CD4-positive, alpha-beta T cell (primary cell): ENCODE measurements around the gene CCL17. TPM values are rescaled to one million over a fixed set of nuclear protein-coding genes. Genes with fewer than 3 reads are reported as not detected.

ENCODE experiments used
- ATAC-seq: fragments of 200-7000 bp; cut with Tn5 transposase; one replicate; pipeline ENCODE4 v1.10.0; 2022; ENCODE audit warnings: mild to moderate bottlenecking; ENCODE audit not compliant: poor library complexity
- CTCF ChIA-PET: fragments of 350-600 bp; sonication (Branson Sonifier 250); formaldehyde crosslinking; loops from one replicate; lab custom pipeline; 2021; ENCODE audit warnings: antibody characterized with exemption, inconsistent platforms; lab: Charles Lee
- POLR2A ChIA-PET: fragments of 350-600 bp; sonication (Branson Sonifier 250); formaldehyde crosslinking; loops from one replicate; lab custom pipeline; 2021; ENCODE audit warnings: antibody characterized with exemption, inconsistent platforms; lab: Charles Lee
- DNase-seq, 14 experiments: peaks; one replicate each; pipeline ENCODE4 v3.0.0-alpha.2; 2013 to 2020; ENCODE audit warnings: mixed read lengths in 2 of 14
- H3K27ac ChIP-seq, 2 donors: one replicate each; pipeline versions ENCODE4 v1.5.1 to v1.7.0; 2013; ENCODE audit warnings: low read length in 2 of 2, low read depth in 1 of 2, mild to moderate bottlenecking in 1 of 2
- H3K27me3 ChIP-seq, 2 experiments: 1 replicate in 1 of 2; 2 replicates in 1 of 2; pipeline versions ENCODE4 v1.6.1 to v1.7.0; 2013; ENCODE audit warnings: low read length in 2 of 2, control low read depth in 1 of 2, mild to moderate bottlenecking in 1 of 2, moderate library complexity in 1 of 2; ENCODE audit not compliant: insufficient read depth in 2 of 2, control insufficient read depth in 1 of 2
- H3K36me3 ChIP-seq: one replicate; pipeline ENCODE4 v1.6.1; 2013; ENCODE audit warnings: low read length, control low read depth; ENCODE audit not compliant: insufficient read depth
- H3K4me1 ChIP-seq: one replicate; pipeline ENCODE4 v1.6.1; 2013; ENCODE audit warnings: low read length, control low read depth; ENCODE audit not compliant: insufficient read depth
- H3K4me3 ChIP-seq: one replicate; pipeline ENCODE4 v1.5.1; 2013; ENCODE audit warnings: mild to moderate bottlenecking, low read length, moderate library complexity
- H3K9me3 ChIP-seq, 2 experiments: 1 replicate in 1 of 2; 2 replicates in 1 of 2; pipeline versions ENCODE4 v1.6.1 to v1.7.0; 2013; ENCODE audit warnings: low read length in 2 of 2, mild to moderate bottlenecking in 2 of 2, control low read depth in 1 of 2, moderate library complexity in 1 of 2; ENCODE audit not compliant: control insufficient read depth in 1 of 2, insufficient read depth in 1 of 2
- H3K27ac Mint-ChIP-seq: one replicate; pipeline ENCODE4 v1.8.0; 2020; ENCODE audit warnings: mixed read lengths
- H3K27me3 Mint-ChIP-seq: one replicate; pipeline ENCODE4 v1.8.0; 2021; ENCODE audit warnings: mixed read lengths
- H3K36me3 Mint-ChIP-seq: one replicate; pipeline ENCODE4 v1.8.0; 2021; ENCODE audit warnings: low read depth, mixed read lengths
- H3K4me1 Mint-ChIP-seq: one replicate; pipeline ENCODE4 v1.8.0; 2021; ENCODE audit warnings: low read depth, mixed read lengths
- H3K4me3 Mint-ChIP-seq: one replicate; pipeline ENCODE4 v1.8.0; 2020; ENCODE audit warnings: mild to moderate bottlenecking, mixed read lengths
- H3K9me3 Mint-ChIP-seq: one replicate; pipeline ENCODE4 v1.8.0; 2020; ENCODE audit warnings: mixed read lengths
- CTCF ChIP-seq: fragments of 200-600 bp; IDR thresholded peaks from one replicate; pipeline ENCODE4 v1.8.0; 2022; ENCODE audit warnings: antibody characterized with exemption, mild to moderate bottlenecking
- intact Hi-C, 2 experiments: fragments of 100-400 bp; cut with DNase I in 1 of 2; cut with micrococcal nuclease in 1 of 2; formaldehyde crosslinking; loops; one replicate each; pipeline versions ENCODE4 v1.15.1 to v1.9.0; 2023 to 2025; cut with DNase I, micrococcal nuclease
- total RNA-seq, 174 experiments: library from RNA in 2 of 174; stranded (reverse) in 2 of 174; gene quantifications; one replicate each; pipeline ENCODE4 v1.2.3 and lab custom pipeline; 2021 to 2026

The CCL17 gene
- total RNA-seq, 2 experiments from 2014 or later, result not detected

DNA sequence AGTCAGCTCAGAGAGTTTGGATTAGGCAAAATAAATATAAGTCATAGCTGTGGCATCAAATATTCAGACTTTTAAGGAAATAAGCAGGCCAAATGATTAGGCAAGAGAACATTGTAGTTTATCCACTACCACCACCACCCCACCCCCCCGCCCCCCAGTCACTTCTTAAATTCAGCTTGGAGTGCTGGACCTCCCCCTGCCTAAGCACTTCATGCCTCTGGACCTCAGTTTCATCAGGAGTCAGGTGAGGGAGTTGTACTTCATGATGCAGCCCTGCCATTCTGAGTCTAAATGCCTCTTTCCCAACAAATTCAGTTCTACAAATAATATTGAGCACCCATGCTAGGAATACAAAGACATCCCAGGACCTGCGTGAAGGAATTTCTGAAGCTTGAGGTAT lies 60.0 kb downstream of the CCL17 start:
- POLR2A ChIA-PET, result interaction anchor here (1.2 to 2.3 kb wide), 3 partner anchors 17 to 185 kb away, joined by 3 to 12 read pairs (median 3); partner anchors contain the start of genes CIAPIN1 and COQ9
- H3K36me3 Mint-ChIP-seq, result peaks cover 85% of the 10 kb centered on the region
- CTCF ChIA-PET, result no interaction called here

More for the DNA sequence above, 60.0 kb downstream of the CCL17 start:
- peaks cover 32% of the 10 kb centered on the region for H3K4me1 ChIP-seq
- no peak for TF ChIP-seq CTCF
- ATAC-seq (no peak), DNase-seq (no peak)
- no peak overlapping the region for H3K4me3 ChIP-seq
- intact Hi-C loops, result loop anchor here in 1 of 2 experiments (5.0 to 10.0 kb wide), 4 partner anchors 162 to 530 kb away; partner anchors contain the start of genes HERPUD1, PSME3IP1 and RSPRY1
- H3K4me1 Mint-ChIP-seq, result peaks cover 43% of the 10 kb centered on the region
- H3K27ac ChIP-seq, result no peak overlapping the region
- peak overlapping the region; percentile 92 for H3K27ac Mint-ChIP-seq
- peaks cover 65% of the 10 kb centered on the region for H3K36me3 ChIP-seq
- no peaks in the 10 kb centered on the region for H3K9me3 ChIP-seq
- H3K4me3 Mint-ChIP-seq, result peak overlapping the region; percentile 100
- H3K27me3 ChIP-seq, result no peaks in the 10 kb centered on the region
- H3K9me3 Mint-ChIP-seq, result no peaks in the 10 kb centered on the region
- no peaks in the 10 kb centered on the region for H3K27me3 Mint-ChIP-seq

Other genes with a start within 250 kb of the CCL17 start
- 10 to 100 TPM; 77.1 to 77.9 TPM for gene PSME3IP1, start 218.7 kb upstream of the CCL17 start, total RNA-seq
- gene RSPRY1, start 218.4 kb upstream of the CCL17 start, total RNA-seq, result 10 to 100 TPM; 19.9 to 21.3 TPM
- gene ARL2BP, start 159.5 kb upstream of the CCL17 start, total RNA-seq, result 10 to 100 TPM; 32.4 to 35.6 TPM
- 1 to 10 TPM; 1.8 to 2.5 TPM for gene PLLP, start 120.1 kb upstream of the CCL17 start, total RNA-seq
- gene CCL22, start 46.0 kb upstream of the CCL17 start, total RNA-seq, result not detected
- not detected for gene CX3CL1, start 32.3 kb upstream of the CCL17 start, total RNA-seq
- gene CIAPIN1, start 42.6 kb downstream of the CCL17 start, total RNA-seq, result 10 to 100 TPM; 27.8 to 28.0 TPM
- 1 to 10 TPM; 7.0 to 7.6 TPM for gene COQ9, start 42.7 kb downstream of the CCL17 start, total RNA-seq
- gene POLR2C, start 57.9 kb downstream of the CCL17 start, total RNA-seq, result 100 to 1,000 TPM; 124 to 125 TPM
- gene DOK4, start 81.7 kb downstream of the CCL17 start, total RNA-seq, result 1 to 10 TPM; 2.4 to 2.9 TPM
- 1 to 10 TPM; 2.0 TPM for gene CCDC102A, start 131.8 kb downstream of the CCL17 start, total RNA-seq
- gene ADGRG5, start 137.9 kb downstream of the CCL17 start, total RNA-seq, result under 1 TPM; 0.41 to 0.61 TPM
- gene ADGRG1, start 223.9 kb downstream of the CCL17 start, total RNA-seq, result 1 to 10 TPM; 1.8 to 2.3 TPM